Measurements from ENCODE around the gene MS4A1.

DNA sequence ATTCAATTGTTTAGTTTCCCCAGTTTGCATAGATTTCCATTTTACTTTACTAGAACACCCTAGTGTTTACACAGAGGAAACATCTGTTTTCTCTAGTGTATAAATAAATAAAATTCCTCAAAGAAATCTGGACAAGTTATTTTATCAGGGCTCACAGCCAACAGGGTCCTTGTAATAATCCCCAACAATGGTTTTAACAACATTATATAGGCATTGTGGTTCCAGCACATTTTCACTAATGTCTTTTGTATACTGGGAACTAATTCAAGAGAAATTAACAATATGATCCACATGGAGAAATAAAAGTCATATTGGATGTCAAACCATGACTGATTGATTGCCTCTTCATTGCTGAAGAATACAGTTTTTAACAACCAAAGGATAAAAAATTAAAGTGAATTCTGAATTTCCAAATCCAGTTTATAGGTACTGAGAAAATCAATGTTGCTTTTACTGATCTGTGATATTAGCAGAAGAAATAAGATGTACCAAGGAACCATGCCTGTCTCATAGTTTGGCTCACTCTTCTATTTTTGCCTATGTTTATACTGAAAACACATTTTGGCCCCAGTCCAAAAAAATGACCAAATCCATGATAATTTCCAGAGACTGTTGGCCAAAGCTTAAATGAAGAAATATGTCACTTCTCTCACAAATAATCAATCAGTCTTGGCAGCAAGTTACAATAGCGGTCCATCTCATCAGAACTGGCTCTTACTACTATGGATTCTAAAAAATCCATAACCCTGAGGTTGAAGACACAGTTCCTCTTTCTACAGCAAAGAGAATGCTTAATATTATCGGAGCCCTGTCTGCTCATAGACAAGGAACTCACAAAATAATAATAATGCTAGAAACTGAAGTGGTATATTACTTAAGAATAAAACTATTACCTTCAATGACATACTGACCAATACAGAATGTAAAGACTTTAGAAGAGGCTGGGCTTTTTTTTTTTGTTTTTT, 58.1 kb downstream of the MS4A1 start:
- no peak for TF ChIP-seq POLR2A (IDR thresholded peaks at IDR 0.05)
- TF ChIP-seq, protein P1, sequence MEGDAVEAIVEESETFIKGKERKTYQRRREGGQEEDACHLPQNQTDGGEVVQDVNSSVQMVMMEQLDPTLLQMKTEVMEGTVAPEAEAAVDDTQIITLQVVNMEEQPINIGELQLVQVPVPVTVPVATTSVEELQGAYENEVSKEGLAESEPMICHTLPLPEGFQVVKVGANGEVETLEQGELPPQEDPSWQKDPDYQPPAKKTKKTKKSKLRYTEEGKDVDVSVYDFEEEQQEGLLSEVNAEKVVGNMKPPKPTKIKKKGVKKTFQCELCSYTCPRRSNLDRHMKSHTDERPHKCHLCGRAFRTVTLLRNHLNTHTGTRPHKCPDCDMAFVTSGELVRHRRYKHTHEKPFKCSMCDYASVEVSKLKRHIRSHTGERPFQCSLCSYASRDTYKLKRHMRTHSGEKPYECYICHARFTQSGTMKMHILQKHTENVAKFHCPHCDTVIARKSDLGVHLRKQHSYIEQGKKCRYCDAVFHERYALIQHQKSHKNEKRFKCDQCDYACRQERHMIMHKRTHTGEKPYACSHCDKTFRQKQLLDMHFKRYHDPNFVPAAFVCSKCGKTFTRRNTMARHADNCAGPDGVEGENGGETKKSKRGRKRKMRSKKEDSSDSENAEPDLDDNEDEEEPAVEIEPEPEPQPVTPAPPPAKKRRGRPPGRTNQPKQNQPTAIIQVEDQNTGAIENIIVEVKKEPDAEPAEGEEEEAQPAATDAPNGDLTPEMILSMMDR (IDR thresholded peaks at IDR 0.05) = no peak
- no peak for TF ChIP-seq POLR2AphosphoS5 (IDR thresholded peaks at IDR 0.05)
- TF ChIP-seq EP300 (IDR thresholded peaks at IDR 0.05; ENCODE audit: low read depth) = no peak
